Cardiac fibroblast (primary cell): ENCODE measurements around the gene CRELD1.
"Not testable (repeated sequence)": the region's sequence is repeated elsewhere in the genome, so short reads cannot be mapped to it uniquely, and the experiment has no call there.

Source experiments
- DNase-seq, 2 donors: peaks; one replicate each; pipeline versions ENCODE4 v3.0.0 to v3.0.0-alpha.2; 2010; ENCODE audit warnings: low read depth in 2 of 2
- H3K4me3 ChIP-seq, 2 donors: replicated peaks in 1 of 2; 1 replicate in 1 of 2; 2 replicates in 1 of 2; pipeline ENCODE4 v1.5.1; 2011; ENCODE audit warnings: low read depth in 2 of 2, low read length in 2 of 2, mild to moderate bottlenecking in 2 of 2, moderate library complexity in 1 of 2
- CTCF ChIP-seq: IDR thresholded peaks from one replicate; pipeline ENCODE4 v1.5.1; 2011; ENCODE audit warnings: low read depth, mild to moderate bottlenecking, low read length, inconsistent platforms

CRELD1 gene

GRCh38 chr3:9890249-9891071, 43.2 kb upstream of the CRELD1 start, which contains the start of gene JAGN1:
JAGN1 (plus strand) TSS chr3:9890610; CDS start chr3:9890723, 113 bp downstream.
- peak within 1 kb of the TSS; percentile 95 for H3K4me3 ChIP-seq
- no peak for TF ChIP-seq CTCF
- DNase-seq, result peak; percentile 93

GRCh38 chr3:9891072-9891622, 42.5 kb upstream of the CRELD1 start:
- peak overlapping the region; percentile 95 for H3K4me3 ChIP-seq
- no peak for TF ChIP-seq CTCF
- no peak for DNase-seq

- H3K4me3 ChIP-seq, result no peak overlapping the region
Observed at GRCh38 chr3:9893739-9894138, 39.9 kb upstream of the CRELD1 start.

GRCh38 chr3:9895715-9896114, 37.9 kb upstream of the CRELD1 start:
- not testable (repeated sequence) for DNase-seq, H3K4me3 ChIP-seq

More at GRCh38 chr3:9893739-9894138, 39.9 kb upstream of the CRELD1 start:
- DNase-seq, result no peak
- TF ChIP-seq CTCF, result no peak

GRCh38 chr3:9896755-9897407, 36.8 kb upstream of the CRELD1 start:
- DNase-seq, result peak; percentile 52 to 81

GRCh38 chr3:9897408-9898372, 35.9 kb upstream of the CRELD1 start:
- DNase-seq, result peak; percentile 51 to 75
- no peak overlapping the region for H3K4me3 ChIP-seq
- no peak for TF ChIP-seq CTCF

More at GRCh38 chr3:9896755-9897407, 36.8 kb upstream of the CRELD1 start:
- H3K4me3 ChIP-seq, result not testable (repeated sequence)

GRCh38 chr3:9898467-9899241, 35.0 kb upstream of the CRELD1 start:
- H3K4me3 ChIP-seq, result no peak overlapping the region

More at GRCh38 chr3:9898467-9899241, 35.0 kb upstream of the CRELD1 start:
- TF ChIP-seq CTCF, result no peak
- DNase-seq, result peak in 1 of 2 donors; percentile 25
